A204.1 (cell line): ENCODE measurements around the gene NET1.

Experiments used
- FAIRE-seq: peaks from 2 replicates; lab custom pipeline; 2012; peaks lifted over from hg19 to GRCh38; lab: Jason Lieb, UNC

The NET1 gene

DNA sequence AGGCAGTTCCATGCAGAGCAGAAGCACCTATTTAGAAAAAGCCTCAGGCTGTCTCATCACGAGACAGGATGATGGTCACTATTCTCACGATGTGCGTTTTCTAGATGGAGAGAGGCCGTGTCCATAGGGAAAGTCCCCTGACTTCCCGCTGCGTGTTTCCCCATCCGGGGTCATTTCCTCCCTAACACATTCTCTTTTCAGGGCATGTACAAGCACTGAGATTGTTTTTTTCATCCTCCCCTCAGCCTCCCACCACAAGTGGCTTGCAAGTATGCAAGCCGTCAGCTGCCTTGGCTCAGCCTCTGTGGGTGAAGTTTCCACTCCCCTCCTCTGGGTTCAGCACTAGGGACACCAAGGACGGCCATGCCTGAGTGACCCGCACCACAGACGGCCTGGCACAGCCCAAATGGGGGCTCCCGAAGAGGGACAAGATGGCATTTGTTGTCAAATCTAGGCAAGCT is 89.7 kb downstream of the NET1 start:
- no peak for FAIRE-seq

DNA sequence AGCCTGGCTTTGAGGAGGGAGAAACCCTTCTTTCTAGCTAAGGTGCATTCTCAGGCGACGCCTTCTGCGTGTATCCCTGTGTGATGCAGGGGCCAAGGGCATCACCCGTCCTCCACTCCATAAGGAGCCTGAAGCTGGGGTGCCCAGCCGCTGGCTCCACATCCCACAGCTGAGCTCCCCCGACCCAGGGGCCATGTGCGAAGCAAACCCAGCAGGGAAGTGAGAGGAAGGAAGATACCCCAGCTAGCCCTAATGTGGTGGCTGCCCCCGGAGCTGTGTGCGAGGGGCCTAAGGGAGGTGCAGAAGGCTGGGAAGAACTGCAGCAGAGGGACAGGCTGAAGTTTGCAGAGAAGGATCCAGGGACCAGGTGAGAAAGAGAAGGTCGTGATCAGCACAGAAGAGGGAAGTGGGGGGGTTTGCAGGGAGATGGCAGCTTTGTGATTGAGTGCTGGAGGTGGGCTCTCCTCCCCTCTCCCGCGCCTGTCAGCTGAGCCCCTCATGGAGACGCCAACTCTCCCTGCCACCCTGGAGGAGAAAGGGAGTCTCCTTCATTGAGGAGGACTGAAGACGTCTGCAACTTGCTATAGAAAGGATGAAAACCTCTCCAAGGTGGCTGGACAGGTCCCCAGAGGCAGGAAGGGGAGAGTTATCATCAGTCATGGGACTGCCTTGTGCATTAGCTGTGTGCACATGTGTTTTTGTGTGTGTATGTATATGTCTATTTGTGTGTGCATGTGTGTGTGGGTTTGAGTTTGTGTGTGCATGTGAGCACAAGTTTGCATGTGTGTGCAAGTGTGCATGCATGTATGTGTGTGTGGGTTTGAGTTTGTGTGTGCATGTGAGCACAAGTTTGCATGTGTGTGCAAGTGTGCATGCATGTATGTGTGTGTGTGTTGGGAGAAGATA is 90.5 kb downstream of the NET1 start:
- no peak for FAIRE-seq

DNA sequence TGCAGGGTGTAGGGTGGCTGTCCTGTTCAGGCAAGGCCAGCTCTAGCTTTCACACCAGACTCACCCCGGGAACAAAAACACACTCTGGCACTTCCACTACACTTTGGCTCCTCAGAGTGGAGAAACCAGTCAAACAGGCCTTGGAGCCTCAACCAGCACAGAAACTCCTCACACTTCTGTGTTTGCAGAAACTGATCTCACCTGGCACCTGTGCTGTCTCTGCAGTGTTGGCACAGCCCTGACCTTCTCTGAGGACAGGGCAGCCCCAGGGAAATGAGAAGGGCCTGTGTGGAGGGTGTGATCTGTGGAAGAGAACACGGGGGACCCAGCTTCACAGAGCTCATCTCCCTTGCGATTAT is 91.1 kb downstream of the NET1 start:
- no peak for FAIRE-seq

DNA sequence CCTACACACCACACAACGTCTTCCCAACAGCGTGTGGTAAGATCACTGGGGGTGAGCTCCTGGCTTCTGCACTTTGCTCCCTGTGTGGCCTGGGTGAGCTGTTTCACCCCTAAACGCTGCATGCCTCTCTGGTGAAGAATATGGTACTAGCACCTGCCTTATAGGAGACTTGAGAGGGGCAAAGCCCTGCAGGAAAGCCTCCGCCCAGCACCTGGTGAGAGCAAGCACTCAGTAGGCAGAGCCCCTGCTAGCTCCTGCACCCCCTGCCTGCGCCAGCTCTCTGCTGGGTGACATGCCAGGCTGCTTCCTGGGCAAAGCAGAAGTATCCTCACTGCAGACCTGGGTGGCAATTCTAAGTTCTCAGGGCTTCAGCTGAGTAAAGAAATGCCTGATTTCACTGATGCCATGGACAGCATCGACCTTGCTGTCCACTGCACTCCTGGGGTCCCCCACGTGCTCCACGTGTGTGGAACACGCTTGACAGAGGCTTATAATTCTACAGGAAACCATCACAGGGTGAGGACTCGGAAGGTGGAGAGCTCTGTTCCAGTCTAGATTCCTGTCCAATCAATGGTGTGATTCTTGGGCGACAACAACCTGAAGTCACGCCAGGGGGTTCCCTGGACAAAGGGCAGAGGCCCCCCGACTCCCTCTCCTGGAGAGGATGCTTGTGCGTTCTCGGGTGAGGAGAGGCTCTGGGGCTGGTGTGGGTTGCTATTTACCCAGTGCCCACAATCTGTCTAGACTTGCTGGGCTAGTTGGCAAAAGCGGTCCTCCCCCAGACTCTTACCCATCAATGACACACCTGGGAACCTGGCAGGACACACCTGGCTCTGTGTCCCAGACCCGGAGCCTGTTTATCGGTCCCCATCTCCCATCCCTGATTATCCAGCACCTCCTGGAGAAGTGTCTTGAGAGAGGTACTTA is 92.1 kb downstream of the NET1 start:
- no peak for FAIRE-seq

DNA sequence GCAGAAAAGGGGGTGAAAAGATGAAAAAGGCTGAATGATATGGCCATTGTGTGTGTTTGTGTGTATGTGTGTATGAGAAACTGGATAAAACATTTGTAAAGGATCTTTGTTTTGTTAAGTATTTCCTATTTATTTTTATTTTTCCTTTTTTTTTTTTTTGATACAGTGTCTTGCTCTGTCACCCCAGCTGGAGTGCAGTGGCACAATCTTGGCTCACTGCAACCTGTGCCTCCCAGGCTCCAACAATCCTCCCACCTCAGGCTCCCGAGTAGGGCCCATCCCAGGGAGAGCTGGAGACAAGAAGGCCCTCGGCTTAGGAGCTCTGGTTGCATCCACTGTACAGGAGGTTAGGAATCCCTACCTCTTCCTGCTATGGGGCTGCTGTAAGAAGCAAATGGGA is 93.9 kb downstream of the NET1 start:
- FAIRE-seq: no peak

DNA sequence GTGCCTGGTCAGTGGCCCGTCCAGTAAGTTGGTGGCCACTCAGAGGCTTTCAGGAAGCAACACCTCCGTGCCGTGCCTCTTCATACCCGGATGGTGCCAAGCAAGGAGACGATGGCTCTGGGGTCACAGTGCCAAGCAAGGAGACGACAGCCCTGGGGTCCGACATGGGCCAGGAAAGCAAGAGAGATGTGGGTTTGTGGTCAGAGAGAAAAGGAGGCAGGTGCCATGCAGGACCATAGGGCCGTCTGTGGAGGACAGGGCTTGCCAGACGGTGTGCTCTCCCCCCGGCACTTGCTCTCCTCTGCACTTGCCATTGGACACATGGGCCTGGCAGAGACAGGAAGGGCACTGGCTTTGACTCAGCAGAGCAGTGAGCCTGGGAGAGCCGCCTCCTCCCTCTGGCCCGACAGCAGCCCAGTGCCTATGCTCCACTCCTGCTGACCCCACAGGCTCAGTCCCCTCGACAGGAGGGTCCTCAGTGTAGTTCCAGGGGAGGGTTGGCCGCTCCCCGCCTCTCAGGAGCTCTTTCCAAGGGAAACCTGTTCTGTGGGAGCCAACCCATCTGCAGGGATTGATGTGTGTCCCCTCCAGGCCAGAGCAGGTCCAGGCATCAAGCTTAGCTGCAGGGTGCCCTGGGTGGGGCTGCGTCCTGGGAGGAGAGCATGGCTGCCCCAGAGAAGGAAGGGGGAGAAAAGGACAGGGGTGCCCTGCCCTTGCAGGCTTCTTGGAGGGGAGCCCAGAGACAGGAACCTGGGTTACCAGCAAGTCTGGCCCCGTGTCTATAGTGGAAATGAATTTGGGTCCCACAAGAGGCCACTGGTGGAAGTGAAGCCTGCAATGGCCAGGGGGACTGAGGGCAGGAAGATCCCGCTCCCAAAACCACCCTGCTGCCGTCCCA is 94.6 kb downstream of the NET1 start:
- no peak for FAIRE-seq

DNA sequence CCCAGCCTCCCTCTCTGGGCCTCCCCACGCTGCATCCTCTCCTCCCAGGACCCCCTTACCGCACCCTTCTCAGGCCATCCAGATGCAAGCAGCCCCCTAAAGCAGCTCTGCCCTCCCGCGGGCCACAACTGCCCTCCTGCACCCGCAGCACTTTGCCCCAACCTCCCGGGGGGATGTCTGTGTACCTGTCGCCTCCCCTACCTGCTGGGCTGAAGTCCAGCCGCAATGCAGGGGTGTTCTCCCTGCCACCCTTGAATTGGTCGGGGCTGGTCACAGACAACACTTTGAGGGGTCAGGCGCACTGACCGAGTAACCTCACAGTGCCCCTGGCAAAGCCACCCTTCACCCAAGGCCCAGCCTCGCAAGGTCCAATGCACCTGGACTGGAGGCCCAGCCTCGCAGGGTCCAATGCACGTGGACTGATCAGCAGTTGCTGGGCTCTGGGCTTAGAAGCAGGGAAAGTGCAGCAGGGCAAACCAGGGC is 95.3 kb downstream of the NET1 start:
- no peak for FAIRE-seq

DNA sequence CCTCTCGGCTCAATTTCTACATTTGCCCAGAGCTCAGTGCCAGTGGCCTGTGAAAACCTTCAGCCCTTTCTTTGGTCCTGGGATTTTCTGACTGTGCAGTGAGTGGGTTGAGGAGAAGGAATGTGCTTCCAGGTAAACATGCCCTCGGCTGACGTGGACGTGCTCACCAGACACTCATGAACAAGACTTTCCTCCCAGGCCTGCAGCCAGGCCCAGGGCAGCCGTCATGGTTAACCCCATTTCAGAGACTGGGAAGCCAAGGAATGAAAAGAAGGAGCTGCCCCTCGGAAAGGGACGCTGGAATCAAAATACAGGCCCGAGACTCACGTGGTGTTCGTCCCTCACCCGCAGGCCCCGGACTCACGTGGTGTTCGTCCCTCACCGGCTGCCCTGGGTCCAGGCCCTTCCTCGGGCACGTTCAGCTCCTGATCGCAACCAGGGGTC is 95.8 kb downstream of the NET1 start:
- no peak for FAIRE-seq
